SU-DHL-6 (cell line): Measurements from ENCODE around the gene PARVA.

Experiments used
- CTCF ChIP-seq: fragments of 200-600 bp; sonication (generic); IDR thresholded peaks from one replicate; pipeline ENCODE4 v1.5.1; 2017; ENCODE audit warnings: antibody characterized with exemption, mild to moderate bottlenecking, low read length, moderate library complexity; ENCODE audit not compliant: insufficient read depth, poor library complexity, severe bottlenecking
- EZH2phosphoT487 ChIP-seq: fragments of 200-600 bp; sonication (generic), shearing (Covaris generic); conservative IDR thresholded peaks from 2 replicates; pipeline ENCODE4 v1.6.1; 2018; ENCODE audit warnings: mild to moderate bottlenecking, antibody characterized with exemption, low read length, moderate library complexity, mixed read lengths

GRCh38 chr11:12506404-12506921 lies 129.1 kb downstream of the PARVA start:
- TF ChIP-seq CTCF = no peak
- TF ChIP-seq EZH2phosphoT487 = no peak
